H1 (cell line): ENCODE measurements around the gene CHD1. TPM values are rescaled to one million over a fixed set of nuclear protein-coding genes. Genes with fewer than 3 reads are reported as not detected.

Experiments
- CTCF ChIA-PET: fragments of 300-600 bp; sonication (Branson Sonifier 250); formaldehyde crosslinking; loops from one replicate; lab custom pipeline; 2021; ENCODE audit not compliant: partially characterized antibody; lab: Charles Lee
- POLR2A ChIA-PET: fragments of 300-600 bp; sonication (Branson Sonifier 250); formaldehyde crosslinking; loops from one replicate; lab custom pipeline; 2021; ENCODE audit warnings: inconsistent platforms; ENCODE audit not compliant: partially characterized antibody; lab: Charles Lee
- DNase-seq, 2 experiments: peaks; one replicate each; pipeline versions ENCODE4 v3.0.0 to v3.0.0-alpha.2; 2010 to 2022; ENCODE audit warnings: low spot score in 2 of 2, low read depth in 1 of 2, mixed read lengths in 1 of 2
- FAIRE-seq: peaks from 2 replicates; lab custom pipeline; 2011; peaks lifted over from hg19 to GRCh38; lab: Jason Lieb, UNC
- H2AFZ ChIP-seq: 2 replicates; pipeline ENCODE4 v1.8.1; 2012; ENCODE audit warnings: low read length, inconsistent platforms
- H2AK5ac ChIP-seq: 2 replicates; pipeline ENCODE4 v1.6.1; 2013; ENCODE audit warnings: low read depth, low read length
- H2BK120ac ChIP-seq: replicated peaks from 2 replicates; pipeline ENCODE3; 2013; ENCODE audit warnings: low read depth, low read length, inconsistent platforms
- H2BK12ac ChIP-seq: 2 replicates; pipeline ENCODE4 v1.6.1; 2013; ENCODE audit warnings: low read depth, low read length
- H2BK15ac ChIP-seq: 2 replicates; pipeline ENCODE4 v1.6.1; 2013; ENCODE audit warnings: low read length
- H2BK20ac ChIP-seq: 2 replicates; pipeline ENCODE4 v1.6.1; 2013; ENCODE audit warnings: low read length
- H2BK5ac ChIP-seq: 2 replicates; pipeline ENCODE4 v1.6.1; 2013; ENCODE audit warnings: low read depth, low read length
- H3K14ac ChIP-seq: 2 replicates; pipeline ENCODE4 v1.6.1; 2013; ENCODE audit warnings: inconsistent platforms; ENCODE audit not compliant: insufficient read length
- H3K18ac ChIP-seq: 2 replicates; pipeline ENCODE4 v1.6.1; 2013; ENCODE audit warnings: low read length; ENCODE audit errors: extremely low read depth
- H3K23ac ChIP-seq: 2 replicates; pipeline ENCODE4 v1.6.1; 2013; ENCODE audit warnings: inconsistent platforms; ENCODE audit not compliant: insufficient read length
- H3K23me2 ChIP-seq: 2 replicates; pipeline ENCODE4 v1.6.1; 2013; ENCODE audit warnings: low read depth, low read length
- H3K27ac ChIP-seq: 2 replicates; pipeline ENCODE4 v1.6.1; 2011; ENCODE audit warnings: low read depth, low read length, inconsistent platforms
- H3K27me3 ChIP-seq, 4 experiments: replicated peaks in 1 of 4; 1 replicate in 1 of 4; 2 replicates in 3 of 4; pipeline versions ENCODE4 v1.6.1 to v1.8.1; 2011 to 2013; ENCODE audit warnings: low read length in 3 of 4, mild to moderate bottlenecking in 3 of 4, inconsistent platforms in 2 of 4, mixed read lengths in 2 of 4, moderate library complexity in 1 of 4; ENCODE audit not compliant: control insufficient read depth in 3 of 4, insufficient read depth in 3 of 4; ENCODE audit errors: extremely low read depth in 1 of 4
- H3K36me3 ChIP-seq, 4 experiments: 2 replicates each; pipeline versions ENCODE4 v1.6.1 to v1.8.1; 2011 to 2013; ENCODE audit warnings: mild to moderate bottlenecking in 4 of 4, low read length in 3 of 4, moderate library complexity in 2 of 4, control low read depth in 1 of 4, inconsistent platforms in 1 of 4; ENCODE audit not compliant: insufficient read depth in 4 of 4, control insufficient read depth in 2 of 4
- H3K4ac ChIP-seq: replicated peaks from 2 replicates; pipeline ENCODE3; 2013; ENCODE audit warnings: low read length, low read depth, mixed read lengths, inconsistent platforms; ENCODE audit not compliant: insufficient read length
- H3K4me1 ChIP-seq, 4 experiments: replicated peaks in 1 of 4; 1 replicate in 1 of 4; 2 replicates in 3 of 4; pipeline versions ENCODE4 v1.6.1 to v1.8.1; 2011 to 2013; ENCODE audit warnings: low read length in 3 of 4, inconsistent platforms in 2 of 4, mixed read lengths in 1 of 4; ENCODE audit not compliant: insufficient read depth in 4 of 4, control insufficient read depth in 3 of 4
- H3K4me2 ChIP-seq, 2 experiments: 2 replicates each; pipeline versions ENCODE4 v1.6.1 to v1.8.1; 2011 to 2013; ENCODE audit warnings: low read depth in 2 of 2, low read length in 2 of 2, control low read depth in 1 of 2, inconsistent platforms in 1 of 2, mild to moderate bottlenecking in 1 of 2; ENCODE audit not compliant: insufficient read depth in 1 of 2
- H3K4me3 ChIP-seq, 4 experiments: fragments of 200-600, 300-600 bp in 1 of 4; sonication (generic), shearing (Covaris generic), sonication (Bioruptor Twin) in 1 of 4; 2 replicates each; pipeline versions ENCODE4 v1.5.1 to v1.8.1; 2011 to 2016; ENCODE audit warnings: low read length in 4 of 4, low read depth in 3 of 4, control low read depth in 2 of 4, inconsistent platforms in 2 of 4, mild to moderate bottlenecking in 2 of 4, mixed read lengths in 1 of 4, moderate library complexity in 1 of 4; ENCODE audit not compliant: insufficient read depth in 2 of 4; ENCODE audit errors: extremely low read depth in 1 of 4
- H3K56ac ChIP-seq: replicated peaks from 2 replicates; pipeline ENCODE3; 2013; ENCODE audit warnings: low read depth, mild to moderate bottlenecking, mixed read lengths, low read length, inconsistent platforms; ENCODE audit not compliant: insufficient read length
- H3K79me1 ChIP-seq: 2 replicates; pipeline ENCODE4 v1.6.1; 2013; ENCODE audit warnings: low read depth, low read length, control low read depth
- H3K79me2 ChIP-seq, 2 experiments: 2 replicates each; pipeline versions ENCODE4 v1.6.1 to v1.8.1; 2012 to 2013; ENCODE audit warnings: low read length in 2 of 2, mild to moderate bottlenecking in 2 of 2, inconsistent platforms in 1 of 2; ENCODE audit not compliant: insufficient read depth in 2 of 2, control insufficient read depth in 1 of 2
- H3K9ac ChIP-seq, 4 experiments: replicated peaks in 1 of 4; 1 replicate in 1 of 4; 2 replicates in 3 of 4; pipeline versions ENCODE4 v1.6.1 to v1.8.1; 2011 to 2013; ENCODE audit warnings: low read depth in 3 of 4, low read length in 3 of 4, control low read depth in 2 of 4, mild to moderate bottlenecking in 2 of 4, moderate library complexity in 2 of 4, inconsistent platforms in 1 of 4; ENCODE audit errors: extremely low read depth in 1 of 4
- H3K9me3 ChIP-seq, 2 experiments: 2 replicates each; pipeline versions ENCODE4 v1.6.1 to v1.8.1; 2012 to 2013; ENCODE audit warnings: mild to moderate bottlenecking in 2 of 2, moderate library complexity in 2 of 2, control low read depth in 1 of 2, inconsistent platforms in 1 of 2, low read depth in 1 of 2, low read length in 1 of 2, mixed read lengths in 1 of 2; ENCODE audit not compliant: insufficient read depth in 2 of 2
- H4K20me1 ChIP-seq, 2 experiments: replicated peaks in 1 of 2; 2 replicates each; pipeline versions ENCODE3 to v1.8.1; 2011 to 2013; ENCODE audit warnings: inconsistent platforms in 2 of 2, low read length in 2 of 2, mild to moderate bottlenecking in 1 of 2; ENCODE audit not compliant: insufficient read depth in 2 of 2, control insufficient read depth in 1 of 2
- H4K5ac ChIP-seq: 2 replicates; pipeline ENCODE4 v1.6.1; 2013; ENCODE audit warnings: low read length, low read depth, mixed read lengths, inconsistent platforms; ENCODE audit not compliant: insufficient read length
- H4K8ac ChIP-seq: 2 replicates; pipeline ENCODE4 v1.8.0; 2013; ENCODE audit warnings: mild to moderate bottlenecking, moderate library complexity, low read length, inconsistent platforms; ENCODE audit not compliant: insufficient read depth; ENCODE audit errors: extremely low read depth
- H4K91ac ChIP-seq: replicated peaks from 2 replicates; pipeline ENCODE3; 2013; ENCODE audit warnings: low read length, mixed read lengths, inconsistent platforms; ENCODE audit not compliant: insufficient read length
- CREB1 ChIP-seq: IDR thresholded peaks from 2 replicates; pipeline ENCODE4 v1.6.1; 2012; ENCODE audit warnings: inconsistent platforms
- EZH2 ChIP-seq: fragments of 200-600 bp; sonication (generic); IDR thresholded peaks from 2 replicates; pipeline ENCODE4 v1.7.1; 2012; ENCODE audit warnings: low read depth, mild to moderate bottlenecking, moderate library complexity, low read length, inconsistent platforms; ENCODE audit not compliant: severe bottlenecking
- JUND ChIP-seq: IDR thresholded peaks from 2 replicates; pipeline ENCODE4 v1.6.1; 2011; ENCODE audit warnings: mild to moderate bottlenecking, improper control_type of control experiment, low read length
- KDM1A ChIP-seq: fragments of 200-600, 300-600 bp; sonication (generic); IDR thresholded peaks from 2 replicates; pipeline ENCODE4 v1.7.1; 2016; ENCODE audit warnings: mild to moderate bottlenecking, low read length, borderline replicate concordance
- POLR2A ChIP-seq, 2 experiments: IDR thresholded peaks; 1 replicate in 1 of 2; 2 replicates in 1 of 2; pipeline ENCODE4 v1.6.1; 2011; ENCODE audit warnings: low read depth in 2 of 2, low read length in 2 of 2, mild to moderate bottlenecking in 2 of 2; ENCODE audit errors: control extremely low read depth in 1 of 2
- WGBS, 2 experiments: shearing (Covaris generic) in 1 of 2; methylation state at CpG; one replicate each; pipeline versions ENCODE4 v1.1.6 to v1.1.7; 2013 to 2015; ENCODE audit warnings: low lambda C conversion rate in 2 of 2, mixed read lengths in 2 of 2, inconsistent platforms in 1 of 2, low coverage in 1 of 2, missing lambda C conversion rate in 1 of 2; ENCODE audit not compliant: insufficient replicate concordance in 2 of 2, insufficient coverage in 1 of 2, insufficient read length in 1 of 2; ENCODE audit errors: extremely low coverage in 1 of 2, missing lambda C conversion rate in 1 of 2; 5-methylcytosine and 5-hydroxymethylcytosine counted together
- polyA plus RNA-seq, 7 experiments: library from polyadenylated mRNA; depleted of rRNA in 3 of 7; stranded (reverse) in 5 of 7; unstranded in 2 of 7; fragments of >200 nt in 5 of 7; fragments of 200-250 nt in 2 of 7; gene quantifications; 1 replicate in 5 of 7; 2 replicates in 1 of 7; 4 replicates in 1 of 7; pipeline versions ENCODE4 v1.2.1 to v1.2.3, GENCODE V29; 2011 to 2013; ENCODE audit warnings: missing spikeins in 2 of 7, mixed read lengths in 2 of 7
- total RNA-seq: library from RNA; stranded (reverse); fragmentation: NEBNext Ultra II Directional; extraction: Animal tissue kit (Norgen Biotek cat#: 25700); gene quantifications from 2 replicates; pipeline ENCODE4 v1.2.1, GENCODE V29; 2021

Gene CHD1
- total and polyA plus RNA-seq, 2 of the 8 experiments (the other 6 are each of a cell fraction or from before 2014, with no cell fraction given): 15.6 to 53.0 TPM

DNA sequence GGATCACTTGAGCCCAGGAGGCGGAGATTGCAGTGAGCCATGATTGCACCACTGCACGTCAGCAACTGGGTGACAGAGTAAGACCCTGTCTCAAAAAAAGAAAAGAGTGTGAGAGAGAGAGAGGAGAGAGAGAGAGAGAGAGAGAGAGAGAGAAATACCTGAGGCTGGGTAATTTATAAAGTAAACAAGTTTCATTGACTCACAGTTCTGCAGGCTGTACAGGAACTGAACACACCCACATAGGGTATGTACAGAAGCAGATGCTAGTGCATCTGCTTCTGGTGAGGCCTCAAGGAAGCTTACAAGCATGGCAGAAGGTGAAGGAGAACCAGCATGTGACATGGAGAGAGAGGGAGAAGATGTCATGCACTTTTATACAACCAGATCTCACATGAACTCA is 46.4 kb upstream of the CHD1 start:
- no peak overlapping the region for H2AK5ac ChIP-seq
- ChIA-PET POLR2A (no interaction called here), CTCF (interaction anchor here (0.7 kb wide), 1 partner anchor 1723 kb away, joined by 3 read pairs; no protein-coding TSS in a partner anchor)
- no peak overlapping the region for H3K4me3 ChIP-seq
- no peak overlapping the region for H2BK5ac ChIP-seq
- no peak overlapping the region for H2BK12ac ChIP-seq
- H3K23me2 ChIP-seq: no peaks in the 10 kb centered on the region
- H4K91ac ChIP-seq: no peak overlapping the region
- H3K4me2 ChIP-seq: no peak overlapping the region
- no peak overlapping the region for H2BK120ac ChIP-seq
- 84% methylated on average over 2 of the region's 2 CpGs; no CpG with 5 or more reads in 1 of the 2 experiments for WGBS, 2 experiments
- no peaks in the 10 kb centered on the region for H3K79me1 ChIP-seq
- H3K9ac ChIP-seq: no peak overlapping the region
- no peak overlapping the region for H3K27ac ChIP-seq
- H3K27me3 ChIP-seq: no peaks in the 10 kb centered on the region
- FAIRE-seq (no peak), DNase-seq (no peak)
- H2AFZ ChIP-seq: no peak overlapping the region
- no peaks in the 10 kb centered on the region for H3K9me3 ChIP-seq
- H3K14ac ChIP-seq: no peak overlapping the region
- H3K18ac ChIP-seq: no peak overlapping the region
- no peak overlapping the region for H2BK20ac ChIP-seq
- no peaks in the 10 kb centered on the region for H3K4me1 ChIP-seq
- no peak overlapping the region for H4K5ac ChIP-seq
- no peaks in the 10 kb centered on the region for H3K79me2 ChIP-seq
- no peaks in the 10 kb centered on the region for H4K20me1 ChIP-seq
- H3K56ac ChIP-seq: no peak overlapping the region
- H3K36me3 ChIP-seq: no peaks in the 10 kb centered on the region
- H3K23ac ChIP-seq: no peak overlapping the region
- no peak overlapping the region for H4K8ac ChIP-seq
- no peak overlapping the region for H2BK15ac ChIP-seq
- H3K4ac ChIP-seq: no peak overlapping the region
- TF ChIP-seq EZH2 (no peak), JUND (no peak), CREB1 (no peak), KDM1A (no peak), POLR2A (IDR thresholded peaks at IDR 0.05; ENCODE audit: control extremely low read depth in 1 of 2, low read depth in 2 of 2, low read length in 2 of 2) (no peak)
